ENCODE measurements around the gene EED. TPM values are rescaled to one million over a fixed set of nuclear protein-coding genes. Genes with fewer than 3 reads are reported as not detected.

EED gene
- total RNA-seq, 6 experiments from 2014 or later, result 14.6 to 19.8 (median 17.1) TPM

GRCh38 chr11:86205421-86206336 is 38.9 kb upstream of the EED start:
- Mint-ChIP-seq H3K4me1 (ENCODE audit: low read depth) (peaks cover 8% of the 10 kb centered on the region), H3K27me3 (ENCODE audit: insufficient read depth) (no peaks in the 10 kb centered on the region; the same call in 1 of the 2 replicates), H3K27ac (no peak overlapping the region), H3K4me3 (no peak overlapping the region), H3K9me3 (no peaks in the 10 kb centered on the region), H3K36me3 (ENCODE audit: low read depth) (no peaks in the 10 kb centered on the region)
- DNase-seq, result no peak
- TF ChIP-seq CTCF (IDR thresholded peaks at IDR 0.05), result no peak

GRCh38 chr11:86206337-86206695 is 38.2 kb upstream of the EED start:
- Mint-ChIP-seq H3K27ac (no peak overlapping the region), H3K27me3 (ENCODE audit: insufficient read depth) (no peaks in the 10 kb centered on the region; the same call in 1 of the 2 replicates), H3K36me3 (ENCODE audit: low read depth) (no peaks in the 10 kb centered on the region), H3K9me3 (no peaks in the 10 kb centered on the region), H3K4me3 (no peak overlapping the region), H3K4me1 (ENCODE audit: low read depth) (peaks cover 8% of the 10 kb centered on the region)
- no peak for DNase-seq
- TF ChIP-seq CTCF (IDR thresholded peaks at IDR 0.05), result no peak

- H3K27me3 Mint-ChIP-seq (ENCODE audit: insufficient read depth), result no peaks in the 10 kb centered on the region; the same call in 1 of the 2 replicates
- no peak for TF ChIP-seq CTCF (IDR thresholded peaks at IDR 0.05)
- peaks cover 8% of the 10 kb centered on the region for H3K4me1 Mint-ChIP-seq (ENCODE audit: low read depth)
Measured at GRCh38 chr11:86207413-86207812, 37.1 kb upstream of the EED start.

GRCh38 chr11:86208572-86208971 is 36.0 kb upstream of the EED start:
- peaks cover 8% of the 10 kb centered on the region for H3K4me1 Mint-ChIP-seq (ENCODE audit: low read depth)
- H3K9me3 Mint-ChIP-seq, result no peaks in the 10 kb centered on the region
- DNase-seq, result no peak
- H3K27ac Mint-ChIP-seq, result no peak overlapping the region
- H3K4me3 Mint-ChIP-seq, result no peak overlapping the region
- no peak for TF ChIP-seq CTCF (IDR thresholded peaks at IDR 0.05)
- H3K36me3 Mint-ChIP-seq (ENCODE audit: low read depth), result no peaks in the 10 kb centered on the region
- no peaks in the 10 kb centered on the region; the same call in 1 of the 2 replicates for H3K27me3 Mint-ChIP-seq (ENCODE audit: insufficient read depth)

More at GRCh38 chr11:86207413-86207812, 37.1 kb upstream of the EED start:
- DNase-seq, result no peak
- H3K36me3 Mint-ChIP-seq (ENCODE audit: low read depth), result no peaks in the 10 kb centered on the region
- H3K27ac Mint-ChIP-seq, result no peak overlapping the region
- no peaks in the 10 kb centered on the region for H3K9me3 Mint-ChIP-seq
- no peak overlapping the region for H3K4me3 Mint-ChIP-seq

GRCh38 chr11:86209806-86210657 is 34.5 kb upstream of the EED start:
- Mint-ChIP-seq H3K4me1 (ENCODE audit: low read depth) (peaks cover 8% of the 10 kb centered on the region), H3K36me3 (ENCODE audit: low read depth) (no peaks in the 10 kb centered on the region), H3K27me3 (ENCODE audit: insufficient read depth) (no peaks in the 10 kb centered on the region), H3K9me3 (no peaks in the 10 kb centered on the region), H3K4me3 (no peak overlapping the region), H3K27ac (no peak overlapping the region)
- no peak for TF ChIP-seq CTCF (IDR thresholded peaks at IDR 0.05)
- no peak for DNase-seq
